ENCODE results near the gene AKT3.

The AKT3 gene

GRCh38 chr1:243851765-243852164 lies 1.7 kb upstream of the AKT3 start:
- Histone ChIP-seq H3K4me1 (ENCODE audit: control insufficient read depth, insufficient read depth, low read length) (peaks cover 2% of the 10 kb centered on the region), H3K9me3 (ENCODE audit: control insufficient read depth in 2 of 2, low read length in 2 of 2) (no peaks in the 10 kb centered on the region), H3K27me3 (ENCODE audit: control insufficient read depth in 1 of 2, insufficient read depth in 2 of 2, low read length in 2 of 2) (no peaks in the 10 kb centered on the region), H3K9ac (ENCODE audit: low read length in 2 of 2) (peak overlapping the region in 1 of 2 donors; percentile 92), H3K4me3 (ENCODE audit: low read length in 2 of 2) (peak overlapping the region; percentile 85 to 90), H3K36me3 (ENCODE audit: control insufficient read depth in 2 of 2, insufficient read depth in 2 of 2, low read length in 2 of 2) (no peaks in the 10 kb centered on the region), H3K27ac (ENCODE audit: low read length) (no peak overlapping the region)

GRCh38 chr1:243851257-243851756 lies 1.3 kb upstream of the AKT3 start:
- H3K36me3 ChIP-seq (ENCODE audit: control insufficient read depth in 2 of 2, insufficient read depth in 2 of 2, low read length in 2 of 2): no peaks in the 10 kb centered on the region
- H3K4me1 ChIP-seq (ENCODE audit: control insufficient read depth, insufficient read depth, low read length): peaks cover 2% of the 10 kb centered on the region
- peak overlapping the region; percentile 89 for H3K27ac ChIP-seq (ENCODE audit: low read length)
- H3K4me3 ChIP-seq (ENCODE audit: low read length in 2 of 2): peak overlapping the region; percentile 85 to 90
- no peaks in the 10 kb centered on the region for H3K9me3 ChIP-seq (ENCODE audit: control insufficient read depth in 2 of 2, low read length in 2 of 2)
- H3K27me3 ChIP-seq (ENCODE audit: control insufficient read depth in 1 of 2, insufficient read depth in 2 of 2, low read length in 2 of 2): no peaks in the 10 kb centered on the region
- H3K9ac ChIP-seq (ENCODE audit: low read length in 2 of 2): peak overlapping the region; percentile 86 to 92

- Histone ChIP-seq H3K27me3 (ENCODE audit: control insufficient read depth in 1 of 2, insufficient read depth in 2 of 2, low read length in 2 of 2) (no peaks in the 10 kb centered on the region), H3K27ac (ENCODE audit: low read length) (peak overlapping the region; percentile 89), H3K4me1 (ENCODE audit: control insufficient read depth, insufficient read depth, low read length) (peaks cover 2% of the 10 kb centered on the region), H3K9ac (ENCODE audit: low read length in 2 of 2) (peak overlapping the region; percentile 86 to 92), H3K4me3 (ENCODE audit: low read length in 2 of 2) (peak overlapping the region; percentile 85 to 90), H3K36me3 (ENCODE audit: control insufficient read depth in 2 of 2, insufficient read depth in 2 of 2, low read length in 2 of 2) (no peaks in the 10 kb centered on the region), H3K9me3 (ENCODE audit: control insufficient read depth in 2 of 2, low read length in 2 of 2) (no peaks in the 10 kb centered on the region)
Measured at GRCh38 chr1:243850452-243851256, 611 bp upstream of the AKT3 start.

GRCh38 chr1:243849421-243850201 lies 432 bp downstream of the AKT3 start:
- H3K4me1 ChIP-seq (ENCODE audit: control insufficient read depth, insufficient read depth, low read length): peaks cover 2% of the 10 kb centered on the region
- no peaks in the 10 kb centered on the region for H3K27me3 ChIP-seq (ENCODE audit: control insufficient read depth in 1 of 2, insufficient read depth in 2 of 2, low read length in 2 of 2)
- H3K27ac ChIP-seq (ENCODE audit: low read length): peak overlapping the region; percentile 78
- H3K36me3 ChIP-seq (ENCODE audit: control insufficient read depth in 2 of 2, insufficient read depth in 2 of 2, low read length in 2 of 2): no peaks in the 10 kb centered on the region
- H3K9me3 ChIP-seq (ENCODE audit: control insufficient read depth in 2 of 2, low read length in 2 of 2): no peaks in the 10 kb centered on the region
- H3K9ac ChIP-seq (ENCODE audit: low read length in 2 of 2): peak overlapping the region; percentile 43 to 67
- H3K4me3 ChIP-seq (ENCODE audit: low read length in 2 of 2): peak overlapping the region; percentile 67 to 74

- Histone ChIP-seq H3K9ac (ENCODE audit: low read length in 2 of 2) (peak overlapping the region; percentile 43 to 67), H3K4me1 (ENCODE audit: control insufficient read depth, insufficient read depth, low read length) (peaks cover 2% of the 10 kb centered on the region), H3K27ac (ENCODE audit: low read length) (peak overlapping the region; percentile 78), H3K36me3 (ENCODE audit: control insufficient read depth in 2 of 2, insufficient read depth in 2 of 2, low read length in 2 of 2) (no peaks in the 10 kb centered on the region), H3K4me3 (ENCODE audit: low read length in 2 of 2) (peak overlapping the region; percentile 67 to 74), H3K27me3 (ENCODE audit: control insufficient read depth in 1 of 2, insufficient read depth in 2 of 2, low read length in 2 of 2) (no peaks in the 10 kb centered on the region), H3K9me3 (ENCODE audit: control insufficient read depth in 2 of 2, low read length in 2 of 2) (no peaks in the 10 kb centered on the region)
Measured at GRCh38 chr1:243848858-243849420, 1.1 kb downstream of the AKT3 start.

- peak overlapping the region; percentile 78 for H3K27ac ChIP-seq (ENCODE audit: low read length)
Measured at GRCh38 chr1:243848165-243848857, 1.7 kb downstream of the AKT3 start.

GRCh38 chr1:243846761-243847160 lies 3.3 kb downstream of the AKT3 start:
- Histone ChIP-seq H3K36me3 (ENCODE audit: control insufficient read depth in 2 of 2, insufficient read depth in 2 of 2, low read length in 2 of 2) (no peaks in the 10 kb centered on the region), H3K9ac (ENCODE audit: low read length in 2 of 2) (no peak overlapping the region), H3K27me3 (ENCODE audit: control insufficient read depth in 1 of 2, insufficient read depth in 2 of 2, low read length in 2 of 2) (no peaks in the 10 kb centered on the region), H3K27ac (ENCODE audit: low read length) (no peak overlapping the region), H3K9me3 (ENCODE audit: control insufficient read depth in 2 of 2, low read length in 2 of 2) (no peaks in the 10 kb centered on the region), H3K4me1 (ENCODE audit: control insufficient read depth, insufficient read depth, low read length) (peaks cover 2% of the 10 kb centered on the region), H3K4me3 (ENCODE audit: low read length in 2 of 2) (no peak overlapping the region)

More at GRCh38 chr1:243848165-243848857, 1.7 kb downstream of the AKT3 start:
- Histone ChIP-seq H3K36me3 (ENCODE audit: control insufficient read depth in 2 of 2, insufficient read depth in 2 of 2, low read length in 2 of 2) (no peaks in the 10 kb centered on the region), H3K4me1 (ENCODE audit: control insufficient read depth, insufficient read depth, low read length) (peaks cover 2% of the 10 kb centered on the region), H3K27me3 (ENCODE audit: control insufficient read depth in 1 of 2, insufficient read depth in 2 of 2, low read length in 2 of 2) (no peaks in the 10 kb centered on the region), H3K4me3 (ENCODE audit: low read length in 2 of 2) (peak overlapping the region; percentile 67 to 74), H3K9ac (ENCODE audit: low read length in 2 of 2) (peak overlapping the region in 1 of 2 donors; percentile 67), H3K9me3 (ENCODE audit: control insufficient read depth in 2 of 2, low read length in 2 of 2) (no peaks in the 10 kb centered on the region)

- Histone ChIP-seq H3K27me3 (ENCODE audit: control insufficient read depth in 1 of 2, insufficient read depth in 2 of 2, low read length in 2 of 2) (no peaks in the 10 kb centered on the region), H3K9ac (ENCODE audit: low read length in 2 of 2) (no peak overlapping the region), H3K4me1 (ENCODE audit: control insufficient read depth, insufficient read depth, low read length) (peaks cover 2% of the 10 kb centered on the region), H3K9me3 (ENCODE audit: control insufficient read depth in 2 of 2, low read length in 2 of 2) (no peaks in the 10 kb centered on the region), H3K36me3 (ENCODE audit: control insufficient read depth in 2 of 2, insufficient read depth in 2 of 2, low read length in 2 of 2) (no peaks in the 10 kb centered on the region), H3K4me3 (ENCODE audit: low read length in 2 of 2) (no peak overlapping the region), H3K27ac (ENCODE audit: low read length) (no peak overlapping the region)
Measured at GRCh38 chr1:243845888-243846287, 4.2 kb downstream of the AKT3 start.

GRCh38 chr1:243844186-243844585 lies 5.9 kb downstream of the AKT3 start:
- H3K27me3 ChIP-seq (ENCODE audit: control insufficient read depth in 1 of 2, insufficient read depth in 2 of 2, low read length in 2 of 2): no peaks in the 10 kb centered on the region
- no peaks in the 10 kb centered on the region for H3K36me3 ChIP-seq (ENCODE audit: control insufficient read depth in 2 of 2, insufficient read depth in 2 of 2, low read length in 2 of 2)
- H3K9ac ChIP-seq (ENCODE audit: low read length in 2 of 2): no peak overlapping the region
- H3K4me3 ChIP-seq (ENCODE audit: low read length in 2 of 2): no peak overlapping the region
- peaks cover 2% of the 10 kb centered on the region for H3K4me1 ChIP-seq (ENCODE audit: control insufficient read depth, insufficient read depth, low read length)
- no peaks in the 10 kb centered on the region for H3K9me3 ChIP-seq (ENCODE audit: control insufficient read depth in 2 of 2, low read length in 2 of 2)
- H3K27ac ChIP-seq (ENCODE audit: low read length): no peak overlapping the region

- no peak overlapping the region for H3K4me3 ChIP-seq (ENCODE audit: low read length in 2 of 2)
- H3K9me3 ChIP-seq (ENCODE audit: control insufficient read depth in 2 of 2, low read length in 2 of 2): no peaks in the 10 kb centered on the region
- H3K27me3 ChIP-seq (ENCODE audit: control insufficient read depth in 1 of 2, insufficient read depth in 2 of 2, low read length in 2 of 2): no peaks in the 10 kb centered on the region
- no peak overlapping the region for H3K9ac ChIP-seq (ENCODE audit: low read length in 2 of 2)
- no peaks in the 10 kb centered on the region for H3K36me3 ChIP-seq (ENCODE audit: control insufficient read depth in 2 of 2, insufficient read depth in 2 of 2, low read length in 2 of 2)
- no peak overlapping the region for H3K27ac ChIP-seq (ENCODE audit: low read length)
- H3K4me1 ChIP-seq (ENCODE audit: control insufficient read depth, insufficient read depth, low read length): no peaks in the 10 kb centered on the region
Measured at GRCh38 chr1:243842978-243843511, 7.0 kb downstream of the AKT3 start.
